SK-N-SH (cell line): ENCODE measurements around the gene SERPINE2. TPM values are rescaled to one million over a fixed set of nuclear protein-coding genes. Genes with fewer than 3 reads are reported as not detected.

Source experiments
- CTCF ChIA-PET: fragments of 300-600, 350-600 bp; formaldehyde crosslinking; extraction: SDS; loops from one replicate; lab custom pipeline; 2021; lab: Yijun Ruan, JAX
- POLR2A ChIA-PET: fragments of 350-600 bp; sonication (Branson Sonifier 250); formaldehyde crosslinking; extraction: SDS; loops from one replicate; lab custom pipeline; 2020; ENCODE audit warnings: antibody characterized with exemption, inconsistent platforms; lab: Yijun Ruan, JAX
- DNase-seq: peaks from one replicate; pipeline ENCODE4 v3.0.0; 2012
- H2AFZ ChIP-seq: fragments of 200-600 bp; sonication (generic); 2 replicates; pipeline ENCODE4 v1.8.1; 2016; ENCODE audit warnings: antibody characterized with exemption, mild to moderate bottlenecking, low read depth
- H3F3A ChIP-seq: fragments of 200-600 bp; sonication (generic); replicated peaks from 2 replicates; pipeline ENCODE3; 2016; ENCODE audit warnings: antibody characterized with exemption, mild to moderate bottlenecking; ENCODE audit not compliant: insufficient read depth
- H3K27ac ChIP-seq, 2 experiments: fragments of 200-500 bp in 1 of 2; fragments of 200-600 bp in 1 of 2; sonication (Bioruptor generic) in 1 of 2; sonication (generic), shearing (Covaris generic) in 1 of 2; 2 replicates each; pipeline versions ENCODE4 v1.5.1 to v1.6.1; 2014 to 2016; ENCODE audit warnings: low read depth in 2 of 2, inconsistent platforms in 1 of 2, low read length in 1 of 2, mild to moderate bottlenecking in 1 of 2, mixed read lengths in 1 of 2
- H3K27me3 ChIP-seq: fragments of 200-600 bp; sonication (generic), shearing (Covaris generic); 2 replicates; pipeline ENCODE4 v1.6.1; 2016; ENCODE audit warnings: mixed run types; ENCODE audit not compliant: insufficient read depth
- H3K36me3 ChIP-seq, 2 experiments: fragments of 200-500 bp in 1 of 2; fragments of 200-600 bp in 1 of 2; sonication (Bioruptor generic) in 1 of 2; sonication (generic) in 1 of 2; replicated peaks in 1 of 2; 2 replicates each; pipeline versions ENCODE3 to v1.5.1; 2014 to 2016; ENCODE audit warnings: low read length in 1 of 2, mild to moderate bottlenecking in 1 of 2; ENCODE audit not compliant: insufficient read depth in 2 of 2, control insufficient read depth in 1 of 2
- H3K4me1 ChIP-seq, 2 experiments: fragments of 200-500 bp in 1 of 2; fragments of 200-600 bp in 1 of 2; sonication (Bioruptor generic) in 1 of 2; sonication (generic), shearing (Covaris generic) in 1 of 2; 2 replicates each; pipeline versions ENCODE4 v1.5.1 to v1.6.1; 2014 to 2016; ENCODE audit warnings: low read depth in 1 of 2, low read length in 1 of 2, mixed run types in 1 of 2; ENCODE audit not compliant: insufficient read depth in 2 of 2, control insufficient read depth in 1 of 2
- H3K4me2 ChIP-seq: fragments of 200-600 bp; sonication (generic), shearing (Covaris generic); 2 replicates; pipeline ENCODE4 v1.6.1; 2017; ENCODE audit warnings: mixed run types
- H3K4me3 ChIP-seq, 2 experiments: fragments of 200-500 bp in 1 of 2; fragments of 200-600 bp in 1 of 2; sonication (Bioruptor generic) in 1 of 2; sonication (generic), shearing (Covaris generic) in 1 of 2; 2 replicates each; pipeline versions ENCODE4 v1.5.1 to v1.8.1; 2014 to 2016; ENCODE audit warnings: low read depth in 2 of 2, inconsistent platforms in 1 of 2, low read length in 1 of 2, mild to moderate bottlenecking in 1 of 2, mixed read lengths in 1 of 2, moderate library complexity in 1 of 2
- H3K79me2 ChIP-seq: fragments of 200-600 bp; sonication (generic); 2 replicates; pipeline ENCODE4 v1.8.1; 2017; ENCODE audit warnings: mild to moderate bottlenecking; ENCODE audit not compliant: insufficient read depth
- H3K9ac ChIP-seq: fragments of 200-600 bp; sonication (generic); 2 replicates; pipeline ENCODE4 v1.6.1; 2017; ENCODE audit warnings: mixed run types
- H3K9me2 ChIP-seq: fragments of 200-600 bp; sonication (generic); 2 replicates; pipeline ENCODE4 v1.6.1; 2017; ENCODE audit warnings: mixed run types
- H3K9me3 ChIP-seq: fragments of 200-600 bp; sonication (generic); 2 replicates; pipeline ENCODE4 v1.6.1; 2017; ENCODE audit warnings: mixed run types, mild to moderate bottlenecking, moderate library complexity
- H4K20me1 ChIP-seq: fragments of 200-600 bp; sonication (generic); 2 replicates; pipeline ENCODE4 v1.6.1; 2017; ENCODE audit warnings: mild to moderate bottlenecking, mixed run types; ENCODE audit not compliant: insufficient read depth
- EP300 ChIP-seq, 2 experiments: IDR thresholded peaks; 2 replicates each; pipeline versions ENCODE4 v1.4.0 to v1.6.1; 2012; ENCODE audit warnings: borderline replicate concordance in 1 of 2, low read depth in 1 of 2, low read length in 1 of 2
- EZH2phosphoT487 ChIP-seq: fragments of 200-600 bp; sonication (generic); IDR thresholded peaks from 2 replicates; pipeline ENCODE4 v1.6.1; 2017; ENCODE audit warnings: low read depth, mixed run types, mild to moderate bottlenecking, antibody characterized with exemption, moderate library complexity, borderline replicate concordance
- FOSL2 ChIP-seq: IDR thresholded peaks from 2 replicates; pipeline ENCODE4 v1.4.0; 2012; ENCODE audit warnings: low read depth, mild to moderate bottlenecking, moderate library complexity, borderline replicate concordance
- GABPA ChIP-seq: IDR thresholded peaks from 2 replicates; pipeline ENCODE4 v1.4.0; 2012; ENCODE audit warnings: low read depth, mild to moderate bottlenecking
- GATA2 ChIP-seq: sonication (generic); formaldehyde crosslinking; IDR thresholded peaks from 2 replicates; pipeline ENCODE4 v1.5.0; 2020; ENCODE audit warnings: mild to moderate bottlenecking, missing genetic modification reagents
- JUND ChIP-seq: IDR thresholded peaks from 2 replicates; pipeline ENCODE4 v1.4.0; 2012
- MEF2A ChIP-seq: IDR thresholded peaks from 2 replicates; pipeline ENCODE4 v1.4.0; 2012; ENCODE audit warnings: low read depth, borderline replicate concordance
- POLR2AphosphoS5 ChIP-seq: IDR thresholded peaks from 2 replicates; pipeline ENCODE4 v1.6.1; 2012; ENCODE audit warnings: low read depth, low read length
- RCOR1 ChIP-seq: fragments of 150-350 bp; IDR thresholded peaks from 2 replicates; pipeline ENCODE4 v1.6.1; 2017; ENCODE audit warnings: antibody characterized with exemption, low read length
- RFX5 ChIP-seq: IDR thresholded peaks from 2 replicates; pipeline ENCODE4 v1.6.1; 2012; ENCODE audit warnings: mild to moderate bottlenecking, improper control_type of control experiment, low read length
- SIN3A ChIP-seq: IDR thresholded peaks from 2 replicates; pipeline ENCODE4 v1.6.1; 2012; ENCODE audit warnings: low read depth, mild to moderate bottlenecking, low read length, moderate library complexity, borderline replicate concordance
- SMC3 ChIP-seq: IDR thresholded peaks from 2 replicates; pipeline ENCODE4 v1.6.1; 2012; ENCODE audit warnings: low read depth, low read length, improper control_type of control experiment
- TEAD4 ChIP-seq: IDR thresholded peaks from 2 replicates; pipeline ENCODE4 v1.4.0; 2012; ENCODE audit warnings: mild to moderate bottlenecking, borderline replicate concordance; ENCODE audit not compliant: insufficient read depth
- WGBS: methylation state at CpG from one replicate; pipeline ENCODE4 v1.1.6; 2017; ENCODE audit warnings: low lambda C conversion rate; 5-methylcytosine and 5-hydroxymethylcytosine counted together
- polyA plus RNA-seq, 3 experiments: library from polyadenylated mRNA; depleted of rRNA; stranded (reverse); fragments of >200 nt; gene quantifications; 2 replicates each; pipeline ENCODE4 v1.2.3, GENCODE V29; 2012
- TF ChIP-seq, protein P1 (sequence below): IDR thresholded peaks from 2 replicates; pipeline ENCODE4 v1.6.1; 2012; ENCODE audit warnings: mild to moderate bottlenecking, low read depth, low read length, moderate library complexity
- TF ChIP-seq, protein P2 (sequence below): IDR thresholded peaks from 2 replicates; pipeline ENCODE4; 2012
- TF ChIP-seq, protein P3 (sequence below): fragments of 150-350 bp; IDR thresholded peaks from 2 replicates; pipeline ENCODE4 v1.6.1; 2016; ENCODE audit warnings: mild to moderate bottlenecking, low read depth, low read length

The SERPINE2 gene
- polyA plus RNA-seq, 1 of the 3 experiments (the other 2 are of a cell fraction): 249 TPM

DNA sequence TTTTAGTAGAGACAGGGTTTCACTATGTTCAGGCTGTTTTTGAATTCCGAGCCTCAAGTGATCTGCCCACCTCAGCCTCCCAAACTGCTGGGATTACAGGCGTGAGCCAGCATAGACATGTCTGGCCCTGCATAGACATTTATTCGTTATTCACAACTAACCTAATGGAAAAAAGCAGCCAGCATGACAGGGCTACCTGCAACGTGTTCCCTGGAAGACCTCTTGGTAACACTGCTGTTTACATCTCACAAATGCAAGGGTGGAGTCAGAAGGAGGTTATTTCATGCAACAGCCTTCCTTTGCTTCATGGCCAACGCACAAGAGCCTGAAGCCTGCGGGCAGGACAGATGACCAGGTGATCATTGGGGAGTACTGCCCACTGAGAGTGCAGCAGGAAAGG lies 9.2 kb downstream of the SERPINE2 start:
- Histone ChIP-seq H3K9me3 (no peaks in the 10 kb centered on the region), H3K9me2 (no peaks in the 10 kb centered on the region), H3K27me3 (no peaks in the 10 kb centered on the region), H3K36me3 (peaks cover 0 to 10% of the 10 kb centered on the region in 2 experiments), H3K79me2 (peaks cover 69% of the 10 kb centered on the region), H4K20me1 (peaks cover 46% of the 10 kb centered on the region), H3K4me2 (no peak overlapping the region), H3K4me1 (peaks cover 0 to 16% of the 10 kb centered on the region in 2 experiments; a peak in 2 of 4 replicates), H3K4me3 (no peak overlapping the region), H3F3A (no peaks in the 10 kb centered on the region), H3K27ac (no peak overlapping the region), H2AFZ (no peak overlapping the region), H3K9ac (no peak overlapping the region)
- no peak for DNase-seq
- CTCF ChIA-PET: no interaction called here
- POLR2A ChIA-PET: no interaction called here
- TF ChIP-seq POLR2AphosphoS5 (no peak), RFX5 (no peak), SMC3 (no peak), JUND (no peak), RCOR1 (no peak), GATA2 (CRISPR knock-in tag) (no peak), FOSL2 (no peak), EP300 (IDR thresholded peaks at IDR 0.05; ENCODE audit: borderline replicate concordance in 1 of 2, low read depth in 1 of 2, low read length in 1 of 2) (no peak)
- TF ChIP-seq, protein P1, sequence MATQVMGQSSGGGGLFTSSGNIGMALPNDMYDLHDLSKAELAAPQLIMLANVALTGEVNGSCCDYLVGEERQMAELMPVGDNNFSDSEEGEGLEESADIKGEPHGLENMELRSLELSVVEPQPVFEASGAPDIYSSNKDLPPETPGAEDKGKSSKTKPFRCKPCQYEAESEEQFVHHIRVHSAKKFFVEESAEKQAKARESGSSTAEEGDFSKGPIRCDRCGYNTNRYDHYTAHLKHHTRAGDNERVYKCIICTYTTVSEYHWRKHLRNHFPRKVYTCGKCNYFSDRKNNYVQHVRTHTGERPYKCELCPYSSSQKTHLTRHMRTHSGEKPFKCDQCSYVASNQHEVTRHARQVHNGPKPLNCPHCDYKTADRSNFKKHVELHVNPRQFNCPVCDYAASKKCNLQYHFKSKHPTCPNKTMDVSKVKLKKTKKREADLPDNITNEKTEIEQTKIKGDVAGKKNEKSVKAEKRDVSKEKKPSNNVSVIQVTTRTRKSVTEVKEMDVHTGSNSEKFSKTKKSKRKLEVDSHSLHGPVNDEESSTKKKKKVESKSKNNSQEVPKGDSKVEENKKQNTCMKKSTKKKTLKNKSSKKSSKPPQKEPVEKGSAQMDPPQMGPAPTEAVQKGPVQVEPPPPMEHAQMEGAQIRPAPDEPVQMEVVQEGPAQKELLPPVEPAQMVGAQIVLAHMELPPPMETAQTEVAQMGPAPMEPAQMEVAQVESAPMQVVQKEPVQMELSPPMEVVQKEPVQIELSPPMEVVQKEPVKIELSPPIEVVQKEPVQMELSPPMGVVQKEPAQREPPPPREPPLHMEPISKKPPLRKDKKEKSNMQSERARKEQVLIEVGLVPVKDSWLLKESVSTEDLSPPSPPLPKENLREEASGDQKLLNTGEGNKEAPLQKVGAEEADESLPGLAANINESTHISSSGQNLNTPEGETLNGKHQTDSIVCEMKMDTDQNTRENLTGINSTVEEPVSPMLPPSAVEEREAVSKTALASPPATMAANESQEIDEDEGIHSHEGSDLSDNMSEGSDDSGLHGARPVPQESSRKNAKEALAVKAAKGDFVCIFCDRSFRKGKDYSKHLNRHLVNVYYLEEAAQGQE: no peak
- 76% methylated on average over 6 of the region's 6 CpGs for WGBS

DNA sequence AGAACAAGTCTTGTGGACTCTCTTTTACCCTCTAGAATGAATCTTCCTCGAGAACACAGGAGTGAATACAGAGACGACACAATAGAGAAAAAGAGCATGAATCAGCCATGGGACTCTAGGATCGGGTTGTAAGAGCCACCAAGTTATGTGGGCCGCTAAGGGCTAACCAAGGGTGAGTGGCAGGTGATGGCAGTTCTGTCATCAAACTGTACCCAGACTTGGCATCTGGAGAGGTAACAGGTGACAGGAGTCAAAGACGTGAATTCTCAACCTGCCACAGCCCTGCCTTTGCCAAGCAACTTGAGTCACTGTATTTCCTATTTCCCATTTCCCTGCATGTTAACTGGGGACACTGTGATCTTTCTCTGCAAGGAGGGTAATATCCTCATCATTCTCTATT lies 11.2 kb downstream of the SERPINE2 start:
- WGBS: 85% methylated on average over 5 of the region's 5 CpGs
- no peak overlapping the region for H3K4me3 ChIP-seq
- no peak overlapping the region for H3K27ac ChIP-seq
- peaks cover 4 to 11% of the 10 kb centered on the region in 2 experiments; a peak in 2 of 4 replicates for H3K4me1 ChIP-seq
- CTCF ChIA-PET: no interaction called here
- no peak for DNase-seq
- H3F3A ChIP-seq: peaks cover 4% of the 10 kb centered on the region
- POLR2A ChIA-PET: no interaction called here
- H3K9me3 ChIP-seq: no peaks in the 10 kb centered on the region
- no peaks in the 10 kb centered on the region for H3K27me3 ChIP-seq
- H2AFZ ChIP-seq: no peak overlapping the region
- H3K36me3 ChIP-seq: peaks cover 0 to 8% of the 10 kb centered on the region in 2 experiments
- H3K9ac ChIP-seq: no peak overlapping the region
- H3K4me2 ChIP-seq: no peak overlapping the region
- H3K9me2 ChIP-seq: no peaks in the 10 kb centered on the region
- H3K79me2 ChIP-seq: peaks cover 63% of the 10 kb centered on the region
- peaks cover 46% of the 10 kb centered on the region for H4K20me1 ChIP-seq
- TF ChIP-seq TEAD4 (no peak), MEF2A (no peak), EP300 (IDR thresholded peaks at IDR 0.05; ENCODE audit: borderline replicate concordance in 1 of 2, low read depth in 1 of 2, low read length in 1 of 2) (no peak), GATA2 (CRISPR knock-in tag) (no peak), SIN3A (no peak), GABPA (no peak), EZH2phosphoT487 (no peak), RCOR1 (no peak), RFX5 (no peak)
- TF ChIP-seq, protein P2, sequence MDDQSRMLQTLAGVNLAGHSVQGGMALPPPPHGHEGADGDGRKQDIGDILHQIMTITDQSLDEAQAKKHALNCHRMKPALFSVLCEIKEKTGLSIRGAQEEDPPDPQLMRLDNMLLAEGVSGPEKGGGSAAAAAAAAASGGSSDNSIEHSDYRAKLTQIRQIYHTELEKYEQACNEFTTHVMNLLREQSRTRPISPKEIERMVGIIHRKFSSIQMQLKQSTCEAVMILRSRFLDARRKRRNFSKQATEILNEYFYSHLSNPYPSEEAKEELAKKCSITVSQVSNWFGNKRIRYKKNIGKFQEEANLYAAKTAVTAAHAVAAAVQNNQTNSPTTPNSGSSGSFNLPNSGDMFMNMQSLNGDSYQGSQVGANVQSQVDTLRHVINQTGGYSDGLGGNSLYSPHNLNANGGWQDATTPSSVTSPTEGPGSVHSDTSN: no peak
- TF ChIP-seq, protein P1: no peak
- TF ChIP-seq, protein P3, sequence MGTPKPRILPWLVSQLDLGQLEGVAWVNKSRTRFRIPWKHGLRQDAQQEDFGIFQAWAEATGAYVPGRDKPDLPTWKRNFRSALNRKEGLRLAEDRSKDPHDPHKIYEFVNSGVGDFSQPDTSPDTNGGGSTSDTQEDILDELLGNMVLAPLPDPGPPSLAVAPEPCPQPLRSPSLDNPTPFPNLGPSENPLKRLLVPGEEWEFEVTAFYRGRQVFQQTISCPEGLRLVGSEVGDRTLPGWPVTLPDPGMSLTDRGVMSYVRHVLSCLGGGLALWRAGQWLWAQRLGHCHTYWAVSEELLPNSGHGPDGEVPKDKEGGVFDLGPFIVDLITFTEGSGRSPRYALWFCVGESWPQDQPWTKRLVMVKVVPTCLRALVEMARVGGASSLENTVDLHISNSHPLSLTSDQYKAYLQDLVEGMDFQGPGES: no peak
